Gastrocnemius medialis (tissue), 4 donors: ENCODE data around the gene SOAT2. TPM values are rescaled to one million over a fixed set of nuclear protein-coding genes. Genes with fewer than 3 reads are reported as not detected.

Experiments used
- ATAC-seq, 2 donors: fragments of 150-250 bp; one replicate each; pipeline ENCODE4 v1.9.1; 2016
- DNase-seq, 2 donors: peaks; one replicate each; pipeline ENCODE4 v3.0.0-alpha.2; 2019
- H3K27ac ChIP-seq, 4 donors: fragments of 200-600 bp; sonication (generic); 1 replicate in 1 of 4; 2 replicates in 3 of 4; pipeline ENCODE4 v1.5.1; 2016 to 2018; ENCODE audit warnings: mild to moderate bottlenecking in 2 of 4, moderate library complexity in 1 of 4
- H3K27me3 ChIP-seq, 3 donors: fragments of 200-600 bp; sonication (generic) in 2 of 3; 1 replicate in 1 of 3; 2 replicates in 2 of 3; pipeline versions ENCODE4 v1.5.1 to v1.6.0; 2016 to 2019; ENCODE audit warnings: mild to moderate bottlenecking in 1 of 3, moderate library complexity in 1 of 3
- H3K36me3 ChIP-seq, 2 donors: fragments of 200-600 bp; sonication (generic) in 1 of 2; one replicate each; pipeline ENCODE4 v1.5.1; 2017 to 2018
- H3K4me1 ChIP-seq, 2 donors: fragments of 200-600 bp; sonication (generic) in 1 of 2; one replicate each; pipeline ENCODE4 v1.5.1; 2016 to 2017; ENCODE audit warnings: mild to moderate bottlenecking in 2 of 2
- H3K4me3 ChIP-seq, 4 donors: fragments of 200-600 bp; sonication (generic) in 3 of 4; 1 replicate in 1 of 4; 2 replicates in 3 of 4; pipeline ENCODE4 v1.5.1; 2016 to 2019; ENCODE audit warnings: mild to moderate bottlenecking in 2 of 4
- H3K9me3 ChIP-seq, 3 donors: fragments of 200-600 bp; sonication (generic) in 2 of 3; 1 replicate in 1 of 3; 2 replicates in 2 of 3; pipeline ENCODE4 v1.5.1; 2016 to 2019
- CTCF ChIP-seq, 5 experiments: fragments of 450-650 bp in 3 of 5; fragments of 200-600 bp in 2 of 5; sonication (generic) in 2 of 5; IDR thresholded peaks in 4 of 5; conservative IDR thresholded peaks in 1 of 5; 1 replicate in 4 of 5; 2 replicates in 1 of 5; pipeline ENCODE4 v1.5.1; 2016 to 2019; ENCODE audit warnings: antibody characterized with exemption in 5 of 5, mild to moderate bottlenecking in 3 of 5, moderate library complexity in 3 of 5
- POLR2A ChIP-seq, 2 donors: fragments of 450-650 bp; IDR thresholded peaks; one replicate each; pipeline ENCODE4 v1.6.1; 2017; ENCODE audit warnings: antibody characterized with exemption in 2 of 2, mild to moderate bottlenecking in 2 of 2, moderate library complexity in 2 of 2
- in situ Hi-C, 4 donors: fragments of 200-750 bp; cut with MboI; loops; one replicate each; pipeline versions ENCODE4 v1.15.0 to v1.8.0; 2017; ENCODE audit warnings: low sequenced_read_pairs in 4 of 4
- intact Hi-C: fragments of 100-400 bp; cut with DNase I; formaldehyde crosslinking; loops from one replicate; pipeline ENCODE4 v1.15.1; 2023; ENCODE audit warnings: low total_unique reads
- total RNA-seq, 4 donors: library from RNA; depleted of rRNA; stranded (reverse); fragments of >200 nt; gene quantifications; one replicate each; pipeline versions ENCODE4 v1.1.0 to v1.2.3, GENCODE V29; 2016

SOAT2 gene
- total RNA-seq, 4 donors from 2014 or later = not detected

- H3K4me1 ChIP-seq = peaks cover 30 to 32% of the 10 kb centered on the region in 2 donors
- ATAC-seq = no peak
- in situ Hi-C loops = loop anchor here in 2 of 4 donors (5.0 to 25.0 kb wide), 3 partner anchors 35 to 120 kb away; partner anchors contain the start of genes CSAD (in 2 of the 2), SOAT2 (in 2 of the 2) and ZNF740 (in 2 of the 2)
Observed at GRCh38 chr12:53067074-53067992, 36.0 kb upstream of the SOAT2 start.

GRCh38 chr12:53067993-53068770, 35.1 kb upstream of the SOAT2 start:
- Histone ChIP-seq H3K27me3 (no peaks in the 10 kb centered on the region), H3K4me3 (no peak overlapping the region), H3K27ac (peak overlapping the region; percentile 31 to 74 (median 72)), H3K9me3 (no peaks in the 10 kb centered on the region), H3K4me1 (peaks cover 26 to 36% of the 10 kb centered on the region in 2 donors), H3K36me3 (peaks cover 0 to 25% of the 10 kb centered on the region in 2 donors)
- in situ Hi-C loops = loop anchor here in 2 of 4 donors (5.0 to 25.0 kb wide), 3 partner anchors 34 to 119 kb away; partner anchors contain the start of genes CSAD (in 2 of the 2), SOAT2 (in 2 of the 2) and ZNF740 (in 2 of the 2)
- intact Hi-C loops = loop anchor here (5.0 kb wide), 1 partner anchor 114 kb away; the partner anchor contains the start of genes CSAD and ZNF740
- no peak for ATAC-seq
- peak in 1 of 2 donors; percentile 16 for DNase-seq
- no peak for TF ChIP-seq POLR2A (IDR thresholded peaks at IDR 0.05)
- no peak for TF ChIP-seq CTCF (IDR thresholded peaks at IDR 0.05 in 4 of 5, conservative IDR thresholded peaks at IDR 0.05 in 1 of 5)

More at GRCh38 chr12:53067074-53067992, 36.0 kb upstream of the SOAT2 start:
- H3K27me3 ChIP-seq = no peaks in the 10 kb centered on the region
- H3K4me3 ChIP-seq = no peak overlapping the region
- H3K9me3 ChIP-seq = no peaks in the 10 kb centered on the region
- DNase-seq = no peak
- intact Hi-C loops = loop anchor here (5.0 kb wide), 1 partner anchor 115 kb away; the partner anchor contains the start of genes CSAD and ZNF740
- H3K36me3 ChIP-seq = peaks cover 0 to 32% of the 10 kb centered on the region in 2 donors
- peak overlapping the region; percentile 22 to 74 (median 72) for H3K27ac ChIP-seq
- TF ChIP-seq CTCF (IDR thresholded peaks at IDR 0.05 in 4 of 5, conservative IDR thresholded peaks at IDR 0.05 in 1 of 5) = no peak
- no peak for TF ChIP-seq POLR2A (IDR thresholded peaks at IDR 0.05)

- no peaks in the 10 kb centered on the region for H3K27me3 ChIP-seq
- no peaks in the 10 kb centered on the region for H3K9me3 ChIP-seq
- H3K36me3 ChIP-seq = peaks cover 0 to 16% of the 10 kb centered on the region in 2 donors
- DNase-seq (peak in 1 of 2 donors; percentile 41), ATAC-seq (no peak)
- intact Hi-C loops = loop anchor here (5.0 kb wide), 1 partner anchor 113 kb away; the partner anchor contains the start of genes CSAD and ZNF740
- H3K27ac ChIP-seq = peak overlapping the region; percentile 55 to 74 (median 68)
- in situ Hi-C loops = loop anchor here in 2 of 4 donors (5.0 to 25.0 kb wide), 3 partner anchors 33 to 118 kb away; partner anchors contain the start of genes CSAD (in 2 of the 2), SOAT2 (in 2 of the 2) and ZNF740 (in 2 of the 2)
- H3K4me1 ChIP-seq = peaks cover 20 to 30% of the 10 kb centered on the region in 2 donors
- TF ChIP-seq CTCF (IDR thresholded peaks at IDR 0.05 in 4 of 5, conservative IDR thresholded peaks at IDR 0.05 in 1 of 5) = no peak
- no peak for TF ChIP-seq POLR2A (IDR thresholded peaks at IDR 0.05)
- no peak overlapping the region for H3K4me3 ChIP-seq
Observed at GRCh38 chr12:53068811-53069585, 34.3 kb upstream of the SOAT2 start.
